Activated CD4-positive, alpha-beta memory T cell treated with anti-CD3 and anti-CD28 coated beads for 36 hours (primary cell): ENCODE results near the gene PRSS21. TPM values are rescaled to one million over a fixed set of nuclear protein-coding genes. Genes with fewer than 3 reads are reported as not detected.

ENCODE experiments used
- CTCF ChIA-PET: fragments of 350-600 bp; sonication (Branson Sonifier 250); formaldehyde crosslinking; loops from one replicate; lab custom pipeline; 2021; ENCODE audit warnings: antibody characterized with exemption, inconsistent platforms; lab: Charles Lee
- POLR2A ChIA-PET: fragments of 350-600 bp; sonication (Branson Sonifier 250); formaldehyde crosslinking; loops from one replicate; lab custom pipeline; 2021; ENCODE audit warnings: antibody characterized with exemption; lab: Charles Lee
- DNase-seq: peaks from one replicate; pipeline ENCODE4 v3.0.0-alpha.2; 2020
- H3K27ac Mint-ChIP-seq: one replicate; pipeline ENCODE4 v1.8.0; 2021; ENCODE audit warnings: mixed read lengths
- H3K27me3 Mint-ChIP-seq: one replicate; pipeline ENCODE4 v1.8.0; 2021; ENCODE audit warnings: mixed read lengths
- H3K36me3 Mint-ChIP-seq: one replicate; pipeline ENCODE4 v1.8.0; 2021; ENCODE audit warnings: mixed read lengths
- H3K4me1 Mint-ChIP-seq: one replicate; pipeline ENCODE4 v1.8.0; 2021; ENCODE audit warnings: low read depth, mixed read lengths
- H3K4me3 Mint-ChIP-seq: one replicate; pipeline ENCODE4 v1.8.0; 2021; ENCODE audit warnings: mild to moderate bottlenecking, mixed read lengths
- H3K9me3 Mint-ChIP-seq: one replicate; pipeline ENCODE4 v1.8.0; 2021; ENCODE audit warnings: mixed read lengths
- intact Hi-C: fragments of 100-400 bp; cut with micrococcal nuclease; formaldehyde crosslinking; loops from one replicate; pipeline ENCODE4 v1.15.1; 2023
- total RNA-seq, 2 experiments: library from RNA; stranded (reverse); gene quantifications; one replicate each; pipeline ENCODE4 v1.2.3, GENCODE V29; 2021

Gene PRSS21
- total RNA-seq, 2 experiments from 2014 or later = 4.7 to 6.2 TPM

DNA sequence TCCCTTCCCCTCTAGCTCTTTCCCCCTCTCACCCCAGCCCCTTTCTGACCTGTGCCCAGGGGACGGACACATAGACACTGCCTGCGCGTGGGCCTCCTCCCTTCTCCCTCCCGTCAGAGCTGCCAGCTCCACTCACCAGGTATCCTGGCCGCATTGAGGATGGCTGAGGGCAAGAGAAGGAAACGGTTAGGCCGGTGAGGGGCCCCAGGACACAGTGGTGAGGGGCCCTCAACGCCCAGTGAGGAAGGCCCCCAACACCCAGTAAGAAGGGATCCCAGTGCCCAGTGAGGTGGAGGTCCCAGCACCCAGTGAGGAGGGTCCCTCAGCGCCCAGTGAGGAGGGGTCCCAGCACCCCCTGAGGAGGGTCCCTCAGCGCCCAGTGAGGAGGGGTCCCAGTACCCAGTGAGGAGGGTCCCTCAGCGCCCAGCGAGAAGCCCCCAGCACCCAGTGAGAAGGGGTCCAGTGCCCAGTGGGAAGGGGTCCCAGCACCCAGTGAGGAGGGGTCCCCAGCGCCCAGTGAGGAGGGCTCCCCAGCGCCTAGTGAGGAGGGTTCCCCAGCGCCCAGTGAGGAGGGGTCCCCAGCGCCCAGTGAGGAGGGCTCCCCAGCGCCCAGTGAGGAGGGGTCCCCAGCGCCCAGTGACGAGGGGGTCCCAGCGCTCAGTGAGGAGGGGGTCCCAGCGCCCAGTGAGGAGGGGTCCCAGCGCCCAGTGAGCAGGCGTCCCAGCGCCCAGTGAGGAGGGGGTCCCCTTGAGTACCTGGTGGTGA, 39.8 kb downstream of the PRSS21 start:
- Mint-ChIP-seq H3K27me3 (peaks cover 11% of the 10 kb centered on the region), H3K4me1 (peaks cover 5% of the 10 kb centered on the region), H3K4me3 (no peak overlapping the region), H3K9me3 (peaks cover 18% of the 10 kb centered on the region), H3K27ac (no peak overlapping the region), H3K36me3 (peaks cover 4% of the 10 kb centered on the region)
- ChIA-PET CTCF (interaction anchor here (3.5 to 4.6 kb wide), 2 partner anchors 11 to 18 kb away, joined by 16 to 34 read pairs; no protein-coding TSS in a partner anchor), POLR2A (interaction anchor here (0.9 kb wide), 1 partner anchor 146 kb away, joined by 3 read pairs; no protein-coding TSS in a partner anchor)
- intact Hi-C loops = no loop called here
- no peak for DNase-seq

DNA sequence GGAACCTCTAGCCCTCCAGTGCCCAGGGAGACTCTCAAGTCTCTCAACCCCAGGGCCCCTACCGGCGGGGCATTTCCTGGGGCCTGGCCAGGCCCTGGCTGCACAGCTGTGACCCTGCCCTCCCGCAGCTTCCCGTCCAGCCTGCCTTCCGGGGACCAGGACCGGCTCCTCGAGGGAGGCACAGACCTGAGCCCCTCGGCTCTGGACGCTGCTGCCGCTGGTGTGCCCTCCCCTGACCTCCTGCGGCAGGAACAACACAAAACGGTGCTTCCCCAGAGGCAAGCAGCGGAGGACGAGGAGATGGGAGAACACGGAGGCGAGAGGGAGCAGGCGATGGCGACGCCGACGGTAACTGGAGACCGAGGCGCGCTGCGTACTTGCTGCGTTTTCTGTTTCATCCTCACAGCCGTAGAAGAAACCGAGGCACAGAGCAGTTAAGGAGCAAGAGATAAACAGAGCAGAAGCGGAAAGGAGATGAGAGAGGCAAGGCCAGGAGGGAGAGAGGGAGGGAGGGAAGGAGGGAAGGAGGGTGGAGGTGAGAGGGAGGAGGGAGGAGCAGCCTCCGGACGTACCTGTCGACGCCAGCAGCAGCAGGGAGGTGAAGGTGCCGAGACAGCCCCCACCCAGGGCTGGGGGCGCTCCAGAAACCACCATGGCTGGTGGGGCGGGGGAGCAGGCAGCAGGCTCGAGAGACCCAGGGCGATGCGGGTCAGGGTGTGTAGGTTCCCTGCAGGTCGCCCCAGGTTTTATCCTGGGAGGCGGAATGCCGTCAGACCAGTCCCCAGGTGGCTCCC, 40.6 kb downstream of the PRSS21 start, which contains the start of gene PRSS22:
Gene PRSS22 (minus strand): TSS at position 720 of the 794 bp plus-strand sequence. CDS start 66 bp downstream, at position 654.
- H3K27ac Mint-ChIP-seq = no peak within 1 kb of the TSS
- ChIA-PET CTCF (no interaction called here), POLR2A (no interaction called here)

DNA sequence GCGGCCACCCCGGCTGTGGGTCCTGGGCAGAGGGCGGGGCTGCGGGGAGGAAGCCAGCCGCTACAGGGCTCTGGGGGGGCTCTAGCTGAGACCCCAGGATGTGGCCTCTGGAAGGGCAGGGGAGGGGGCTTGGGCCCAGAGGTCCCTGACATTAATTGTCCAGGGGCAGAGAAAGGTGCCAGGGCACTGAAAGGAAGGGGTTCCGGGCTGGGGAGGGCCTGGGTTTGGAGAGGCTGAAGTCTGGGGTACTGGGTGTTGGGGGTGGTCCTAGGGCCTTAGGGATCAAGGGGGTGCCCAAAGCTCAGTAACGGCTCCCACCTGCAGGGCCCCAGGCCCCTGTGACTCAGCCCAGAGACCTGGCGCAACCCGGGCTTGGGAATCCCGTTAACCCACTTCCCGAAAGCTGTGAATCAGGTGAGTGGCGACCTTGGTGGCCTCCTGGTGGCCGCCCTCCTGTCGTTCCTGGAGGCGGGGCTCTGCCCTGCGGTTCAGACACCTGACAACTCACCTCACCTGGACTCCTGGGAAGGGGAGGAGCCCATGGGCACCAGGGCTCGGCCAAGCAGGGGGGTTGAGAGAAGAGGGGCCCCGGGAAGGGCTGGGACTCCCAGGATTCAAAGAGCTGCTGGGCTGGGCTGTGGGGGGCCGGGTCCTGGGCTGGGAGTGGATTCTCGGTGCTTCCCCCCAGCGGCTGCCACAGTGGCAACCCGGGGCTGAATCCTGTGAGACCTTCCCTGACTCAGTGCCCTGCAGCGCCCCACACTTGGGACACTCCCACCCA, 41.4 kb downstream of the PRSS21 start:
- Mint-ChIP-seq H3K9me3 (peaks cover 18% of the 10 kb centered on the region), H3K4me3 (no peak overlapping the region), H3K27me3 (peaks cover 11% of the 10 kb centered on the region), H3K36me3 (peaks cover 4% of the 10 kb centered on the region), H3K4me1 (peaks cover 5% of the 10 kb centered on the region), H3K27ac (no peak overlapping the region)
- peak; percentile 27 for DNase-seq
- intact Hi-C loops = no loop called here
- ChIA-PET POLR2A (no interaction called here), CTCF (interaction anchor here (0.6 kb wide), 1 partner anchor 145 kb away, joined by 4 read pairs; no protein-coding TSS in a partner anchor)

More for the DNA sequence above, 40.6 kb downstream of the PRSS21 start, which contains the start of gene PRSS22:
- Mint-ChIP-seq H3K27me3 (peaks cover 11% of the 10 kb centered on the region), H3K36me3 (peaks cover 4% of the 10 kb centered on the region), H3K4me3 (peak within 1 kb of the TSS; percentile 70), H3K4me1 (peaks cover 5% of the 10 kb centered on the region), H3K9me3 (peaks cover 18% of the 10 kb centered on the region)
- DNase-seq = peak; percentile 21
- intact Hi-C loops = no loop called here

DNA sequence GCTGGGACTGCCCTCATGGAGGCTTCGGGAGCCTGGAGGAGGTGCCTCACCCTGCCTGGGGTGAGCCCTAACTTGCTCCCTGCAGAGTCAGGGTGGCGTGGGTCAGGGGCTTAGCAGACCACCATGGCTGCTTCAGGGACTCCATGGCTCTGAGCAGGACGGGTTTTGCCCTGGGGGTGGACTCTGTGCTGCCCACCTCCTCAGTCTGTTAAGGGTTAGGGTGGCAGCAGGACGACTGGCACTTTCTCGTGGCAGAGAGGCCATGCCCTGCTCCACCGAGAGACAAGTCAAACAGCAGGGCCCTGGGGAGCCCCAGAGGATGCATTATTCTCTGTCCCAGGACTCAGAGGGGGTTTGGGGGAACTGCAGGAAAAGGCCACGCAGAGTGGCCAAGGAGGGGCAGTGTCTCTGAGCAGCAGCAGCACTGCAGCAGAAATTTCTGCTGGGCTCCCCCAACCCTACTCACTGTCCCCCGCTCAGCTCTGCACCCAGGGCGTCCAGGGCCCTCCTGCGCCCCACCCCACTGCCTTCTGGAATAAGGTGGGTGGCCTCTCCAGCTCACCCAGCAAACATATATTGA, 42.7 kb downstream of the PRSS21 start:
- intact Hi-C loops = loop anchor here (10.0 kb wide), 1 partner anchor 195 kb away; no protein-coding TSS in a partner anchor
- H3K27ac Mint-ChIP-seq = no peak overlapping the region
- H3K36me3 Mint-ChIP-seq = peaks cover under 1% of the 10 kb centered on the region
- POLR2A ChIA-PET = no interaction called here
- peaks cover 11% of the 10 kb centered on the region for H3K27me3 Mint-ChIP-seq
- no peak overlapping the region for H3K4me3 Mint-ChIP-seq
- H3K9me3 Mint-ChIP-seq = peaks cover 9% of the 10 kb centered on the region
- CTCF ChIA-PET = no interaction called here
- DNase-seq = no peak
- peaks cover 5% of the 10 kb centered on the region for H3K4me1 Mint-ChIP-seq

DNA sequence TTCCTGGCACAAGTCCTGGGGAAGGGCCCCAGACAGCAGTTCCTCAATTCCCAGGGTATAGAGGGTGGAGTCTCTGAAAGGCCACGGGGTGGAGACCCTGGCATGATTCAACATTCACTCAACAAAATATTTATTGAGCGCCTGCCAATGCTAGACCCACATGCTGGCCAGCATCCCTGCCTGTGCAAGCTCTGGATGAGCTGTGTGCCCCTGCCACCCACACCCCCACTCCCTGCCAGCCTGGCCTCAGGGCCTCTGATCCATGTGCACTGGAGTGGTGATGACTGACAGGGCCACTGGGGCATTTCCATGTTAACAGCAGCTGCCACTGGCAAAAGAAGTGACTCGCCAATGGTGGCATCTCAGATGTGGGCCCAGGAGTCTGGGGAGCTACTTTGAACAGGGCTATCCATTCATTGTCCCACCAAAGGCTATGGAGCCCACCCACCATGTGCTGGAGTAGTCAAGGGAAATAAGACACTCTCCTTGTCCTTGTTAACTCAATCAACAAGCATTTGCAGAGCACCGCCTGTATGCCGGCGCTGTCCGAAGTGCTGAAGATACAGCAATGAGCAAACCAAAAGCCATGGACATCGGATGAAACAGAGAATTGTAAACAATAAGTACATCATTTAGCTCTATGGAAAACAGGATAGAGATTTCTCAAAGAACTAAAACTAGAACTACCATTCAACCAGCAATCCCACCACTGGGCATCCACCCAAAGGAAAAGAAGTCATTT, 44.0 kb downstream of the PRSS21 start:
- H3K36me3 Mint-ChIP-seq = no peaks in the 10 kb centered on the region
- DNase-seq = peak; percentile 46
- intact Hi-C loops = loop anchor here (10.0 kb wide), 1 partner anchor 196 kb away; no protein-coding TSS in a partner anchor

DNA sequence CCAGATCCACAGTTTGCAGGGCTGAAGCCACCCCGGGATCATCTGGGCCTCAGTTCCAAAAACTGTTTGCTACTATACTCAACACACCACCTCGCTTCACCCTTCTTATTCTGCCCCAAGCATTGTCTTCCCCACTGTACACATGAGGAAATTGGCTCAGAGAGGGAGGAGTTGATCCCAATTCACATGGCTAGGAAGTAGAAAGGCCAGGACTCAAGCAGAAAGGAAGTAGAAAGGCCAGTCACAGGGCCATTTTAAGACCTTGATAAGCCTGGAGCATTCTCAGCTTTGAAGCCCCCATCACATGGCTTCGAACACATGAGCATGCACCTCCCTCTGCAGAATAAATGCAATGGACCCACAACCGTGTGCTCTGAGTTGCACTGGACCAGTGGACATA, 48.6 kb downstream of the PRSS21 start:
- no peak overlapping the region for H3K27ac Mint-ChIP-seq

More for the DNA sequence above, 44.0 kb downstream of the PRSS21 start:
- Mint-ChIP-seq H3K4me3 (no peak overlapping the region), H3K27ac (no peak overlapping the region), H3K27me3 (peaks cover 11% of the 10 kb centered on the region), H3K9me3 (peaks cover 8% of the 10 kb centered on the region), H3K4me1 (peaks cover 5% of the 10 kb centered on the region)
- ChIA-PET POLR2A (no interaction called here), CTCF (interaction anchor here (1.3 kb wide), 1 partner anchor 22 kb away, joined by 3 read pairs; no protein-coding TSS in a partner anchor)

DNA sequence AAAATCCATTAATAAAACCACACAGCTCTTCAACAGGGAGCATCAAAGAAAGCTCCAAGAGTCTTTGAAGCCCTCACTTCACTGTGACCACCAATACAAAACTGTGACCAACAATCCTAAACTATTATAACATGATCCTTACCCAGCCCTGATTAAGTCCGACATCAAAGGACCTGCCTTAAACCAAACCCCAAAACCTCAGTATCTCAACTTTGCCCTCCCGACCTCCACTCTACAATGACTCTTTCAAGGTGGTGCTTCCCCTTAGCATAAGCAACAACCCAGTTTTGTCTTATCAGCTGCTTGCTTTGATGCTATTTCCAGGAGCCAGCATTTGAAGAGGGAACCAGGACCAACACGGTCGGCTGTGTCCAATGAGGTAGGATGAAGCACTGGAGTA, 49.4 kb downstream of the PRSS21 start:
- Mint-ChIP-seq H3K36me3 (no peaks in the 10 kb centered on the region), H3K4me1 (peaks cover 12% of the 10 kb centered on the region), H3K9me3 (peaks cover under 1% of the 10 kb centered on the region), H3K27me3 (peaks cover 2% of the 10 kb centered on the region), H3K27ac (peak overlapping the region; percentile 6), H3K4me3 (no peak overlapping the region)
- DNase-seq = no peak
- intact Hi-C loops = loop anchor here (5.0 to 10.0 kb wide), 3 partner anchors 46 to 202 kb away; partner anchors contain the start of genes ELOB and FLYWCH1
- ChIA-PET CTCF (interaction anchor here (1.6 to 4.0 kb wide), 2 partner anchors 12 to 27 kb away, joined by 6 to 21 read pairs; no protein-coding TSS in a partner anchor), POLR2A (interaction anchor here (1.1 kb wide), 1 partner anchor 24 kb away, joined by 3 read pairs; no protein-coding TSS in a partner anchor)

More for the DNA sequence above, 48.6 kb downstream of the PRSS21 start:
- Mint-ChIP-seq H3K9me3 (peaks cover 5% of the 10 kb centered on the region), H3K36me3 (no peaks in the 10 kb centered on the region), H3K27me3 (peaks cover 5% of the 10 kb centered on the region), H3K4me3 (no peak overlapping the region), H3K4me1 (peaks cover 12% of the 10 kb centered on the region)
- ChIA-PET POLR2A (interaction anchor here (1.1 kb wide), 1 partner anchor 24 kb away, joined by 3 read pairs; no protein-coding TSS in a partner anchor), CTCF (interaction anchor here (1.6 to 4.0 kb wide), 2 partner anchors 12 to 27 kb away, joined by 6 to 21 read pairs; no protein-coding TSS in a partner anchor)
- DNase-seq = no peak
- intact Hi-C loops = loop anchor here (5.0 to 10.0 kb wide), 3 partner anchors 47 to 201 kb away; partner anchors contain the start of genes ELOB and FLYWCH1

DNA sequence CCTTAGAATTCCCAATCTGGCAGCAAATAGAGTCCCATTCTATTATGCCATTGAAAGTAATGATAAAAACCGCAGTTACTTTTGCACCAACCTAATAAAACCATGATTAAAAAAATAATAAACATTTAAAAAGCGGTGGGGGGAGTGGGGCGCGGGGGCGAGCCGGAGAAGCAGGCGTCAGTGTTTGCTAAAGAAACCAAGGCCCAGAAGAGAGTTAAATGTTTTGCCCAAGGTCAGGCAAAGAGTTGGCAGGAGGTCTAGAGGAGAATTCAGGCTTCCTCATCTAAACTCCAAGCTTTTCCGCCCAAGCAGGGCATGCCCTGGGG, 50.6 kb downstream of the PRSS21 start:
- POLR2A ChIA-PET = interaction anchor here (0.6 to 2.0 kb wide), 8 partner anchors 15 to 204 kb away, joined by 3 to 19 read pairs (median 4); partner anchors contain the start of genes FLYWCH2, KCTD5 and SRRM2
- CTCF ChIA-PET = interaction anchor here (0.7 to 2.3 kb wide), 25 partner anchors 12 to 186 kb away, joined by 3 to 60 read pairs (median 6); partner anchors contain the start of genes ELOB, FLYWCH2, KCTD5 and PRSS27
- no peaks in the 10 kb centered on the region for H3K27me3 Mint-ChIP-seq
- peaks cover 12% of the 10 kb centered on the region for H3K4me1 Mint-ChIP-seq
- peak overlapping the region; percentile 90 for H3K27ac Mint-ChIP-seq
- peak overlapping the region; percentile 91 for H3K4me3 Mint-ChIP-seq
- intact Hi-C loops = loop anchor here (5.0 to 10.0 kb wide), 3 partner anchors 45 to 203 kb away; partner anchors contain the start of genes ELOB and FLYWCH1
- H3K9me3 Mint-ChIP-seq = no peaks in the 10 kb centered on the region
- no peak for DNase-seq
- H3K36me3 Mint-ChIP-seq = no peaks in the 10 kb centered on the region

DNA sequence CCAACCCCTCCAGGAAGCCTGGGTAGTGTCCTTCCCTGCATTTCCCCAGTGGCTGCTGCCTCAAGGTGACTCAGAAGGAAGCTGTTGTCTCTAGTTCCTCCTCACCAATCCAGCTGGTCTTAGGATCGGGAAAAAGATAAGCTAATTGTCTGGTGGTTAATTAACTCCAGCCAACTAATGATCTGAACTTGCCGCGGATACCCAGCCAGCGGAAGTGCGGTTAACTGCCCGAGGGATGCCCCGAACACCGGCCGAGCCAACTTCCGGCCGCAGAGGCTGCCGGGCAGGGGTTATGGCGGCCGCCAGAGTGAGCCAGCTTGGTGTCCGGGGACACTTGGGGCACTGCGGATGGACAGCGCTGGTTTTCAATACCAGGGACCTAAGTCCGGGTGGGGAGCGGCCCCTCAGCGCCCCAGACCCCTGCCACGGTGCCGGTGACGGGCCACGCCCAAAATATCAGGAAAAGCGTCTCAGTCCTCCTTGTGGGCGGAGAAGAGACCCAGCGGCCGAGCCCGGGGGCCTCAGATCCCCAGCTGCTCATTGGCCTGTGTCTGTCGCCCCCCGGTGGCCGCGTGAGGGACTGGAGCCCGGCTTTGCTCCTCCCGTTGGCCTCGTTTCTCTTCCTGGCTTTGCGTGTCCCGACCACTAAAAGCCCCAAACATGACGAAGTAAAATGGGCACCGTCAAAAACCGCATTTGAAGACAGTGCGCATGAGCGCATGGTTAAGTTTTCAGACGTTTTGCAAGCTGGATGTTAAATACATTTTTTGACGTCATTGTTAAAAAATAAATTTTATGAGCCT, 51.2 kb downstream of the PRSS21 start:
- POLR2A ChIA-PET = interaction anchor here (0.6 to 2.0 kb wide), 10 partner anchors 14 to 204 kb away, joined by 3 to 19 read pairs (median 4); partner anchors contain the start of genes FLYWCH2, KCTD5 and SRRM2
- Mint-ChIP-seq H3K9me3 (no peaks in the 10 kb centered on the region), H3K27me3 (no peaks in the 10 kb centered on the region), H3K4me1 (peaks cover 12% of the 10 kb centered on the region), H3K27ac (peak overlapping the region; percentile 90), H3K36me3 (no peaks in the 10 kb centered on the region), H3K4me3 (peak overlapping the region; percentile 91)
- intact Hi-C loops = loop anchor here (1.0 to 10.0 kb wide), 6 partner anchors 29 to 203 kb away; partner anchors contain the start of genes ELOB, FLYWCH1 and SRRM2
- CTCF ChIA-PET = interaction anchor here (0.7 to 2.3 kb wide), 28 partner anchors 11 to 186 kb away, joined by 3 to 60 read pairs (median 6); partner anchors contain the start of genes ELOB, FLYWCH2, KCTD5 and PRSS27
- DNase-seq = peak; percentile 99
